H1 (cell line): ENCODE measurements around the gene PARM1. TPM values are rescaled to one million over a fixed set of nuclear protein-coding genes. Genes with fewer than 3 reads are reported as not detected.

Source experiments
- CTCF ChIA-PET: fragments of 300-600 bp; sonication (Branson Sonifier 250); formaldehyde crosslinking; loops from one replicate; lab custom pipeline; 2021; ENCODE audit not compliant: partially characterized antibody; lab: Charles Lee
- POLR2A ChIA-PET: fragments of 300-600 bp; sonication (Branson Sonifier 250); formaldehyde crosslinking; loops from one replicate; lab custom pipeline; 2021; ENCODE audit warnings: inconsistent platforms; ENCODE audit not compliant: partially characterized antibody; lab: Charles Lee
- DNase-seq, 2 experiments: peaks; one replicate each; pipeline versions ENCODE4 v3.0.0 to v3.0.0-alpha.2; 2010 to 2022; ENCODE audit warnings: low spot score in 2 of 2, low read depth in 1 of 2, mixed read lengths in 1 of 2
- FAIRE-seq: peaks from 2 replicates; lab custom pipeline; 2011; peaks lifted over from hg19 to GRCh38; lab: Jason Lieb, UNC
- H2AFZ ChIP-seq: 2 replicates; pipeline ENCODE4 v1.8.1; 2012; ENCODE audit warnings: low read length, inconsistent platforms
- H2AK5ac ChIP-seq: 2 replicates; pipeline ENCODE4 v1.6.1; 2013; ENCODE audit warnings: low read depth, low read length
- H2BK120ac ChIP-seq: replicated peaks from 2 replicates; pipeline ENCODE3; 2013; ENCODE audit warnings: low read depth, low read length, inconsistent platforms
- H2BK12ac ChIP-seq: 2 replicates; pipeline ENCODE4 v1.6.1; 2013; ENCODE audit warnings: low read depth, low read length
- H2BK15ac ChIP-seq: 2 replicates; pipeline ENCODE4 v1.6.1; 2013; ENCODE audit warnings: low read length
- H2BK20ac ChIP-seq: 2 replicates; pipeline ENCODE4 v1.6.1; 2013; ENCODE audit warnings: low read length
- H2BK5ac ChIP-seq: 2 replicates; pipeline ENCODE4 v1.6.1; 2013; ENCODE audit warnings: low read depth, low read length
- H3K14ac ChIP-seq: 2 replicates; pipeline ENCODE4 v1.6.1; 2013; ENCODE audit warnings: inconsistent platforms; ENCODE audit not compliant: insufficient read length
- H3K18ac ChIP-seq: 2 replicates; pipeline ENCODE4 v1.6.1; 2013; ENCODE audit warnings: low read length; ENCODE audit errors: extremely low read depth
- H3K23ac ChIP-seq: 2 replicates; pipeline ENCODE4 v1.6.1; 2013; ENCODE audit warnings: inconsistent platforms; ENCODE audit not compliant: insufficient read length
- H3K23me2 ChIP-seq: 2 replicates; pipeline ENCODE4 v1.6.1; 2013; ENCODE audit warnings: low read depth, low read length
- H3K27ac ChIP-seq: 2 replicates; pipeline ENCODE4 v1.6.1; 2011; ENCODE audit warnings: low read depth, low read length, inconsistent platforms
- H3K27me3 ChIP-seq, 4 experiments: replicated peaks in 1 of 4; 1 replicate in 1 of 4; 2 replicates in 3 of 4; pipeline versions ENCODE4 v1.6.1 to v1.8.1; 2011 to 2013; ENCODE audit warnings: low read length in 3 of 4, mild to moderate bottlenecking in 3 of 4, inconsistent platforms in 2 of 4, mixed read lengths in 2 of 4, moderate library complexity in 1 of 4; ENCODE audit not compliant: control insufficient read depth in 3 of 4, insufficient read depth in 3 of 4; ENCODE audit errors: extremely low read depth in 1 of 4
- H3K36me3 ChIP-seq, 4 experiments: 2 replicates each; pipeline versions ENCODE4 v1.6.1 to v1.8.1; 2011 to 2013; ENCODE audit warnings: mild to moderate bottlenecking in 4 of 4, low read length in 3 of 4, moderate library complexity in 2 of 4, control low read depth in 1 of 4, inconsistent platforms in 1 of 4; ENCODE audit not compliant: insufficient read depth in 4 of 4, control insufficient read depth in 2 of 4
- H3K4ac ChIP-seq: replicated peaks from 2 replicates; pipeline ENCODE3; 2013; ENCODE audit warnings: low read length, low read depth, mixed read lengths, inconsistent platforms; ENCODE audit not compliant: insufficient read length
- H3K4me1 ChIP-seq, 4 experiments: replicated peaks in 1 of 4; 1 replicate in 1 of 4; 2 replicates in 3 of 4; pipeline versions ENCODE4 v1.6.1 to v1.8.1; 2011 to 2013; ENCODE audit warnings: low read length in 3 of 4, inconsistent platforms in 2 of 4, mixed read lengths in 1 of 4; ENCODE audit not compliant: insufficient read depth in 4 of 4, control insufficient read depth in 3 of 4
- H3K4me2 ChIP-seq, 2 experiments: 2 replicates each; pipeline versions ENCODE4 v1.6.1 to v1.8.1; 2011 to 2013; ENCODE audit warnings: low read depth in 2 of 2, low read length in 2 of 2, control low read depth in 1 of 2, inconsistent platforms in 1 of 2, mild to moderate bottlenecking in 1 of 2; ENCODE audit not compliant: insufficient read depth in 1 of 2
- H3K4me3 ChIP-seq, 4 experiments: fragments of 200-600, 300-600 bp in 1 of 4; sonication (generic), shearing (Covaris generic), sonication (Bioruptor Twin) in 1 of 4; 2 replicates each; pipeline versions ENCODE4 v1.5.1 to v1.8.1; 2011 to 2016; ENCODE audit warnings: low read length in 4 of 4, low read depth in 3 of 4, control low read depth in 2 of 4, inconsistent platforms in 2 of 4, mild to moderate bottlenecking in 2 of 4, mixed read lengths in 1 of 4, moderate library complexity in 1 of 4; ENCODE audit not compliant: insufficient read depth in 2 of 4; ENCODE audit errors: extremely low read depth in 1 of 4
- H3K56ac ChIP-seq: replicated peaks from 2 replicates; pipeline ENCODE3; 2013; ENCODE audit warnings: low read depth, mild to moderate bottlenecking, mixed read lengths, low read length, inconsistent platforms; ENCODE audit not compliant: insufficient read length
- H3K79me1 ChIP-seq: 2 replicates; pipeline ENCODE4 v1.6.1; 2013; ENCODE audit warnings: low read depth, low read length, control low read depth
- H3K79me2 ChIP-seq, 2 experiments: 2 replicates each; pipeline versions ENCODE4 v1.6.1 to v1.8.1; 2012 to 2013; ENCODE audit warnings: low read length in 2 of 2, mild to moderate bottlenecking in 2 of 2, inconsistent platforms in 1 of 2; ENCODE audit not compliant: insufficient read depth in 2 of 2, control insufficient read depth in 1 of 2
- H3K9ac ChIP-seq, 4 experiments: replicated peaks in 1 of 4; 1 replicate in 1 of 4; 2 replicates in 3 of 4; pipeline versions ENCODE4 v1.6.1 to v1.8.1; 2011 to 2013; ENCODE audit warnings: low read depth in 3 of 4, low read length in 3 of 4, control low read depth in 2 of 4, mild to moderate bottlenecking in 2 of 4, moderate library complexity in 2 of 4, inconsistent platforms in 1 of 4; ENCODE audit errors: extremely low read depth in 1 of 4
- H3K9me3 ChIP-seq, 2 experiments: 2 replicates each; pipeline versions ENCODE4 v1.6.1 to v1.8.1; 2012 to 2013; ENCODE audit warnings: mild to moderate bottlenecking in 2 of 2, moderate library complexity in 2 of 2, control low read depth in 1 of 2, inconsistent platforms in 1 of 2, low read depth in 1 of 2, low read length in 1 of 2, mixed read lengths in 1 of 2; ENCODE audit not compliant: insufficient read depth in 2 of 2
- H4K20me1 ChIP-seq, 2 experiments: replicated peaks in 1 of 2; 2 replicates each; pipeline versions ENCODE3 to v1.8.1; 2011 to 2013; ENCODE audit warnings: inconsistent platforms in 2 of 2, low read length in 2 of 2, mild to moderate bottlenecking in 1 of 2; ENCODE audit not compliant: insufficient read depth in 2 of 2, control insufficient read depth in 1 of 2
- H4K5ac ChIP-seq: 2 replicates; pipeline ENCODE4 v1.6.1; 2013; ENCODE audit warnings: low read length, low read depth, mixed read lengths, inconsistent platforms; ENCODE audit not compliant: insufficient read length
- H4K8ac ChIP-seq: 2 replicates; pipeline ENCODE4 v1.8.0; 2013; ENCODE audit warnings: mild to moderate bottlenecking, moderate library complexity, low read length, inconsistent platforms; ENCODE audit not compliant: insufficient read depth; ENCODE audit errors: extremely low read depth
- H4K91ac ChIP-seq: replicated peaks from 2 replicates; pipeline ENCODE3; 2013; ENCODE audit warnings: low read length, mixed read lengths, inconsistent platforms; ENCODE audit not compliant: insufficient read length
- ATF3 ChIP-seq: IDR thresholded peaks from 2 replicates; pipeline ENCODE4 v1.6.1; 2011; ENCODE audit warnings: low read depth, mild to moderate bottlenecking, low read length; ENCODE audit not compliant: insufficient read depth
- CBX5 ChIP-seq: fragments of 300-800, 300-1000 bp; sonication (generic); IDR thresholded peaks from 2 replicates; pipeline ENCODE4 v1.7.1; 2016; ENCODE audit warnings: antibody characterized with exemption, low read length, low read depth
- CEBPB ChIP-seq: IDR thresholded peaks from 2 replicates; pipeline ENCODE4 v1.6.1; 2012; ENCODE audit warnings: low read depth, low read length
- CTBP2 ChIP-seq: IDR thresholded peaks from 2 replicates; pipeline ENCODE4 v1.7.0; 2011; ENCODE audit warnings: borderline replicate concordance, mild to moderate bottlenecking, moderate library complexity, mixed read lengths, low read length; ENCODE audit not compliant: insufficient read depth, insufficient read length
- KDM4A ChIP-seq: IDR thresholded peaks from one replicate; pipeline ENCODE4 v1.7.1; 2012; ENCODE audit warnings: low read depth, mild to moderate bottlenecking, moderate library complexity, low read length, inconsistent platforms; ENCODE audit not compliant: severe bottlenecking
- MAFK ChIP-seq: IDR thresholded peaks from 2 replicates; pipeline ENCODE4 v1.6.1; 2012; ENCODE audit warnings: low read depth, mild to moderate bottlenecking, improper control_type of control experiment, low read length
- NANOG ChIP-seq: IDR thresholded peaks from 2 replicates; pipeline ENCODE4 v1.6.1; 2011; ENCODE audit warnings: low read length, low read depth, mild to moderate bottlenecking, inconsistent platforms; ENCODE audit not compliant: insufficient read depth, poor library complexity, severe bottlenecking
- NRF1 ChIP-seq: IDR thresholded peaks from 2 replicates; pipeline ENCODE4 v1.6.1; 2011; ENCODE audit warnings: mild to moderate bottlenecking, low read depth, low read length, improper control_type of control experiment
- POLR2A ChIP-seq, 2 experiments: IDR thresholded peaks; 1 replicate in 1 of 2; 2 replicates in 1 of 2; pipeline ENCODE4 v1.6.1; 2011; ENCODE audit warnings: low read depth in 2 of 2, low read length in 2 of 2, mild to moderate bottlenecking in 2 of 2; ENCODE audit errors: control extremely low read depth in 1 of 2
- SP2 ChIP-seq: IDR thresholded peaks from 2 replicates; pipeline ENCODE4 v1.6.1; 2012; ENCODE audit warnings: mild to moderate bottlenecking, low read length, inconsistent platforms
- WGBS, 2 experiments: shearing (Covaris generic) in 1 of 2; methylation state at CpG; one replicate each; pipeline versions ENCODE4 v1.1.6 to v1.1.7; 2013 to 2015; ENCODE audit warnings: low lambda C conversion rate in 2 of 2, mixed read lengths in 2 of 2, inconsistent platforms in 1 of 2, low coverage in 1 of 2, missing lambda C conversion rate in 1 of 2; ENCODE audit not compliant: insufficient replicate concordance in 2 of 2, insufficient coverage in 1 of 2, insufficient read length in 1 of 2; ENCODE audit errors: extremely low coverage in 1 of 2, missing lambda C conversion rate in 1 of 2; 5-methylcytosine and 5-hydroxymethylcytosine counted together
- polyA plus RNA-seq, 7 experiments: library from polyadenylated mRNA; depleted of rRNA in 3 of 7; stranded (reverse) in 5 of 7; unstranded in 2 of 7; fragments of >200 nt in 5 of 7; fragments of 200-250 nt in 2 of 7; gene quantifications; 1 replicate in 5 of 7; 2 replicates in 1 of 7; 4 replicates in 1 of 7; pipeline versions ENCODE4 v1.2.1 to v1.2.3, GENCODE V29; 2011 to 2013; ENCODE audit warnings: missing spikeins in 2 of 7, mixed read lengths in 2 of 7
- total RNA-seq: library from RNA; stranded (reverse); fragmentation: NEBNext Ultra II Directional; extraction: Animal tissue kit (Norgen Biotek cat#: 25700); gene quantifications from 2 replicates; pipeline ENCODE4 v1.2.1, GENCODE V29; 2021
- TF ChIP-seq, protein P1 (sequence below): IDR thresholded peaks from 2 replicates; pipeline ENCODE4 v1.6.1; 2011; ENCODE audit warnings: low read length, improper control_type of control experiment

The PARM1 gene
- total and polyA plus RNA-seq, 2 of the 8 experiments (the other 6 are each of a cell fraction or from before 2014, with no cell fraction given): 2.0 to 5.3 TPM

DNA sequence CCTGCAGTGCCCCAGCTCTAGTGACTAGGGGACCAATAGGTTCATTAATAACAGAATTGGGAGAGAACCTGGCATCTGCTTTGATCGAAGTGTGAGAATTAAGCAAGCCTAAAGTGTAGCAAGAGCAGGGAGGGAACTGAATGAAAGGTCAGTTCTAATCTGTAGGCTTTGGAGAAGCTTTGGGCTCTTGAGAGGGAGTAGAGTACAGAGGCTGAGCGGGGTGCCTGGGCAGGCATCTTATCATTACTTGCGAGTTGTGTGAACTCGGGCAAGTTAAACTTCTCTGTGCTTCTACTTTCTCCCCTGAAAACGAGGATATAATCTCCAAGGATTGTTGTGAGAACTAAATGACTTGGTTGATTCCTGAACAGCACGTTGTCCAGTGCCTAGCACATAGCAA is 906 bp upstream of the PARM1 start:
- no peak overlapping the region for H3K56ac ChIP-seq
- no peak overlapping the region for H3K27ac ChIP-seq
- H3K9me3 ChIP-seq: no peaks in the 10 kb centered on the region
- H3K79me2 ChIP-seq: no peaks in the 10 kb centered on the region
- H4K91ac ChIP-seq: no peak overlapping the region
- no peak overlapping the region for H2AK5ac ChIP-seq
- H2BK20ac ChIP-seq: no peak overlapping the region
- no peak overlapping the region for H3K23ac ChIP-seq
- no peak for TF ChIP-seq CEBPB
- TF ChIP-seq NRF1: no peak
- TF ChIP-seq CBX5: no peak
- no peak for TF ChIP-seq CTBP2
- no peak for TF ChIP-seq SP2
- TF ChIP-seq KDM4A: no peak
- no peak for TF ChIP-seq MAFK
- no peak for TF ChIP-seq ATF3
- TF ChIP-seq POLR2A (IDR thresholded peaks at IDR 0.05; ENCODE audit: control extremely low read depth in 1 of 2, low read depth in 2 of 2, low read length in 2 of 2): no peak
- TF ChIP-seq NANOG: no peak
- TF ChIP-seq, protein P1, sequence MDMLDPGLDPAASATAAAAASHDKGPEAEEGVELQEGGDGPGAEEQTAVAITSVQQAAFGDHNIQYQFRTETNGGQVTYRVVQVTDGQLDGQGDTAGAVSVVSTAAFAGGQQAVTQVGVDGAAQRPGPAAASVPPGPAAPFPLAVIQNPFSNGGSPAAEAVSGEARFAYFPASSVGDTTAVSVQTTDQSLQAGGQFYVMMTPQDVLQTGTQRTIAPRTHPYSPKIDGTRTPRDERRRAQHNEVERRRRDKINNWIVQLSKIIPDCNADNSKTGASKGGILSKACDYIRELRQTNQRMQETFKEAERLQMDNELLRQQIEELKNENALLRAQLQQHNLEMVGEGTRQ: no peak
- no peak overlapping the region for H2BK5ac ChIP-seq
- peaks cover 0 to 15% (median 7%) of the 10 kb centered on the region in 4 experiments; a peak in 5 of 7 replicates for H3K4me1 ChIP-seq
- H4K5ac ChIP-seq: no peak overlapping the region
- H3K4me2 ChIP-seq: peak overlapping the region in 1 of 2 experiments; percentile 98; a peak in 1 of 4 replicates
- peaks cover 17% of the 10 kb centered on the region; the same call in 1 of the 2 replicates for H3K23me2 ChIP-seq
- H3K27me3 ChIP-seq: peaks cover 4 to 30% (median 26%) of the 10 kb centered on the region in 4 experiments
- peaks cover 3 to 4% of the 10 kb centered on the region in 2 experiments for H4K20me1 ChIP-seq
- FAIRE-seq (no peak), DNase-seq (no peak)
- no peak overlapping the region for H3K4me3 ChIP-seq
- no peak overlapping the region for H2BK12ac ChIP-seq
- no peaks in the 10 kb centered on the region for H3K79me1 ChIP-seq
- H3K4ac ChIP-seq: no peak overlapping the region
- no peaks in the 10 kb centered on the region for H3K36me3 ChIP-seq
- H4K8ac ChIP-seq: no peak overlapping the region
- CTCF ChIA-PET: interaction anchor here (0.7 to 5.5 kb wide), 15 partner anchors 9 to 538 kb away, joined by 3 to 33 read pairs (median 4); partner anchors contain the start of gene BTC
- no peak overlapping the region for H2BK15ac ChIP-seq
- POLR2A ChIA-PET: interaction anchor here (1.4 kb wide), 1 partner anchor 11 kb away, joined by 3 read pairs; no protein-coding TSS in a partner anchor
- H3K9ac ChIP-seq: peak overlapping the region in 1 of 4 experiments; percentile 31; a peak in 1 of 7 replicates
- no peak overlapping the region for H2AFZ ChIP-seq
- H2BK120ac ChIP-seq: no peak overlapping the region
- H3K18ac ChIP-seq: no peak overlapping the region
- WGBS, 2 experiments: 84% methylated on average over 6 of the region's 6 CpGs; no CpG with 5 or more reads in 1 of the 2 experiments
- no peak overlapping the region for H3K14ac ChIP-seq
